CD4-positive, alpha-beta T cell (primary cell): ENCODE data around the gene TCF12. TPM values are rescaled to one million over a fixed set of nuclear protein-coding genes. Genes with fewer than 3 reads are reported as not detected.

Experiments
- ATAC-seq: fragments of 200-7000 bp; cut with Tn5 transposase; one replicate; pipeline ENCODE4 v1.10.0; 2022; ENCODE audit warnings: mild to moderate bottlenecking; ENCODE audit not compliant: poor library complexity
- CTCF ChIA-PET: fragments of 350-600 bp; sonication (Branson Sonifier 250); formaldehyde crosslinking; loops from one replicate; lab custom pipeline; 2021; ENCODE audit warnings: antibody characterized with exemption, inconsistent platforms; lab: Charles Lee
- POLR2A ChIA-PET: fragments of 350-600 bp; sonication (Branson Sonifier 250); formaldehyde crosslinking; loops from one replicate; lab custom pipeline; 2021; ENCODE audit warnings: antibody characterized with exemption, inconsistent platforms; lab: Charles Lee
- DNase-seq, 14 experiments: peaks; one replicate each; pipeline ENCODE4 v3.0.0-alpha.2; 2013 to 2020; ENCODE audit warnings: mixed read lengths in 2 of 14
- H3K27ac ChIP-seq, 2 donors: one replicate each; pipeline versions ENCODE4 v1.5.1 to v1.7.0; 2013; ENCODE audit warnings: low read length in 2 of 2, low read depth in 1 of 2, mild to moderate bottlenecking in 1 of 2
- H3K27me3 ChIP-seq, 2 experiments: 1 replicate in 1 of 2; 2 replicates in 1 of 2; pipeline versions ENCODE4 v1.6.1 to v1.7.0; 2013; ENCODE audit warnings: low read length in 2 of 2, control low read depth in 1 of 2, mild to moderate bottlenecking in 1 of 2, moderate library complexity in 1 of 2; ENCODE audit not compliant: insufficient read depth in 2 of 2, control insufficient read depth in 1 of 2
- H3K36me3 ChIP-seq: one replicate; pipeline ENCODE4 v1.6.1; 2013; ENCODE audit warnings: low read length, control low read depth; ENCODE audit not compliant: insufficient read depth
- H3K4me1 ChIP-seq: one replicate; pipeline ENCODE4 v1.6.1; 2013; ENCODE audit warnings: low read length, control low read depth; ENCODE audit not compliant: insufficient read depth
- H3K4me3 ChIP-seq: one replicate; pipeline ENCODE4 v1.5.1; 2013; ENCODE audit warnings: mild to moderate bottlenecking, low read length, moderate library complexity
- H3K9me3 ChIP-seq, 2 experiments: 1 replicate in 1 of 2; 2 replicates in 1 of 2; pipeline versions ENCODE4 v1.6.1 to v1.7.0; 2013; ENCODE audit warnings: low read length in 2 of 2, mild to moderate bottlenecking in 2 of 2, control low read depth in 1 of 2, moderate library complexity in 1 of 2; ENCODE audit not compliant: control insufficient read depth in 1 of 2, insufficient read depth in 1 of 2
- H3K27ac Mint-ChIP-seq: one replicate; pipeline ENCODE4 v1.8.0; 2020; ENCODE audit warnings: mixed read lengths
- H3K27me3 Mint-ChIP-seq: one replicate; pipeline ENCODE4 v1.8.0; 2021; ENCODE audit warnings: mixed read lengths
- H3K36me3 Mint-ChIP-seq: one replicate; pipeline ENCODE4 v1.8.0; 2021; ENCODE audit warnings: low read depth, mixed read lengths
- H3K4me1 Mint-ChIP-seq: one replicate; pipeline ENCODE4 v1.8.0; 2021; ENCODE audit warnings: low read depth, mixed read lengths
- H3K4me3 Mint-ChIP-seq: one replicate; pipeline ENCODE4 v1.8.0; 2020; ENCODE audit warnings: mild to moderate bottlenecking, mixed read lengths
- H3K9me3 Mint-ChIP-seq: one replicate; pipeline ENCODE4 v1.8.0; 2020; ENCODE audit warnings: mixed read lengths
- CTCF ChIP-seq: fragments of 200-600 bp; IDR thresholded peaks from one replicate; pipeline ENCODE4 v1.8.0; 2022; ENCODE audit warnings: antibody characterized with exemption, mild to moderate bottlenecking
- intact Hi-C, 2 experiments: fragments of 100-400 bp; cut with DNase I in 1 of 2; cut with micrococcal nuclease in 1 of 2; formaldehyde crosslinking; loops; one replicate each; pipeline versions ENCODE4 v1.15.1 to v1.9.0; 2023 to 2025; cut with DNase I, micrococcal nuclease
- total RNA-seq, 174 experiments: library from RNA in 2 of 174; stranded (reverse) in 2 of 174; gene quantifications; one replicate each; pipeline ENCODE4 v1.2.3 and lab custom pipeline; 2021 to 2026

Gene TCF12
- total RNA-seq, 2 experiments from 2014 or later = 54.0 TPM

DNA sequence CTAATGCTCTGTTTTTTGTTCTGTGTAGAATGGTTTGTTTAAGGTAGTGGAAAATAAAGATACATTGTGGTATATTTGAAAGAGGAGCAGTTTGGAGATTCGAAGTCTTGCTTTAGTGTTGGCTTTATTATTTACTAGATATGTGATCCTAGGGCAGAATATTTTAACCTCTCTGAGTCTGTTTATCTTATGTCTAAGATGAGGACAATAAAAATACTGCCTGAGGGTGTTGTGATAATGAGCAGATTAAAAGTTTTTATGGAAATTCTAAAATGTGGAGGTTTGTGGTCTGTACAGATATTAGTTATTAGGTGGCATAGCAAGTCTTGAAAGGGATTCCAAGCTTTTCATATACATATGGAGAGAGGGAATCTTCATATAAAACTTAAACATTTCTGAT, 15.0 kb downstream of the TCF12 start:
- Histone ChIP-seq H3K27ac (no peak overlapping the region), H3K36me3 (peaks cover 7% of the 10 kb centered on the region), H3K27me3 (no peaks in the 10 kb centered on the region), H3K4me3 (no peak overlapping the region), H3K9me3 (no peaks in the 10 kb centered on the region), H3K4me1 (peaks cover 3% of the 10 kb centered on the region)
- POLR2A ChIA-PET = no interaction called here
- Mint-ChIP-seq H3K4me3 (no peak overlapping the region), H3K27me3 (no peaks in the 10 kb centered on the region), H3K9me3 (peaks cover 2% of the 10 kb centered on the region), H3K36me3 (peaks cover 81% of the 10 kb centered on the region), H3K4me1 (peaks cover 95% of the 10 kb centered on the region), H3K27ac (peak overlapping the region; percentile 38)
- DNase-seq (no peak), ATAC-seq (no peak)
- no peak for TF ChIP-seq CTCF
- CTCF ChIA-PET = interaction anchor here (1.4 kb wide), 1 partner anchor 15 kb away, joined by 3 read pairs; the partner anchor contains the start of gene TCF12
- intact Hi-C loops = loop anchor here in 1 of 2 experiments (10.0 kb wide), 1 partner anchor 131 kb away; no protein-coding TSS in a partner anchor

- CTCF ChIA-PET = interaction anchor here (1.4 kb wide), 1 partner anchor 16 kb away, joined by 3 read pairs; the partner anchor contains the start of gene TCF12
- intact Hi-C loops = loop anchor here in 1 of 2 experiments (10.0 kb wide), 1 partner anchor 131 kb away; no protein-coding TSS in a partner anchor
- H3K27ac Mint-ChIP-seq = peak overlapping the region; percentile 38
Measured at GRCh38 chr15:56933811-56934210, 15.4 kb downstream of the TCF12 start.

DNA sequence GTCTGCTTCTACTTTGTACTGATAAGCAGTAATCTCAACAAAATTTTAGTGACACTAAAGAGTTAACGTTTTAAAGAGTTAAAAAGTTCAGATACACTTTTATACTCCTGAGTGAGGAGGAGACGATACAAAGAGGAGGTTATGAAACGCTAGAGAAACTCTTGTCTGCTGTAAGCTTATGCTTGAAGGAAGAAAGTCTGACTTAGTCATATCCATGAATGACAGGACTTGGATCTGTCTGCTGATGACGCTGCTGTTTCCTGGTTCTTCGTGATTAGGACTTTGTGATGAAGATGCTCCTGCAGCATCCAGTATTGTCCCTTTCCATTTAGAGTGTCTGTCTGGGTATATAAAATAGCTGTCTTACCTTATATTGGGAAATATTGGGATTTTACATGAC, 15.8 kb downstream of the TCF12 start:
- peaks cover 7% of the 10 kb centered on the region for H3K36me3 ChIP-seq
- H3K4me1 ChIP-seq = peaks cover 3% of the 10 kb centered on the region
- no peak overlapping the region for H3K4me3 ChIP-seq
- no peaks in the 10 kb centered on the region for H3K27me3 ChIP-seq
- H3K27ac ChIP-seq = no peak overlapping the region
- Mint-ChIP-seq H3K27me3 (no peaks in the 10 kb centered on the region), H3K4me1 (peaks cover 95% of the 10 kb centered on the region), H3K4me3 (peak overlapping the region; percentile 27), H3K9me3 (peaks cover 2% of the 10 kb centered on the region), H3K27ac (no peak overlapping the region), H3K36me3 (peaks cover 81% of the 10 kb centered on the region)
- ATAC-seq (no peak), DNase-seq (no peak)
- POLR2A ChIA-PET = interaction anchor here (3.0 kb wide), 1 partner anchor 16 kb away, joined by 9 read pairs; the partner anchor contains the start of gene TCF12
- CTCF ChIA-PET = interaction anchor here (1.4 kb wide), 1 partner anchor 16 kb away, joined by 3 read pairs; the partner anchor contains the start of gene TCF12
- intact Hi-C loops = loop anchor here in 1 of 2 experiments (10.0 kb wide), 1 partner anchor 131 kb away; no protein-coding TSS in a partner anchor
- H3K9me3 ChIP-seq = no peaks in the 10 kb centered on the region
- no peak for TF ChIP-seq CTCF

More at GRCh38 chr15:56933811-56934210, 15.4 kb downstream of the TCF12 start:
- Mint-ChIP-seq H3K4me3 (no peak overlapping the region), H3K36me3 (peaks cover 80% of the 10 kb centered on the region), H3K9me3 (peaks cover 2% of the 10 kb centered on the region), H3K27me3 (no peaks in the 10 kb centered on the region), H3K4me1 (peaks cover 95% of the 10 kb centered on the region)
- H3K4me1 ChIP-seq = peaks cover 3% of the 10 kb centered on the region
- ATAC-seq = no peak
- TF ChIP-seq CTCF = no peak
- POLR2A ChIA-PET = interaction anchor here (3.0 kb wide), 1 partner anchor 16 kb away, joined by 9 read pairs; the partner anchor contains the start of gene TCF12
- H3K36me3 ChIP-seq = peaks cover 7% of the 10 kb centered on the region
- H3K9me3 ChIP-seq = no peaks in the 10 kb centered on the region
- DNase-seq = no peak
- no peaks in the 10 kb centered on the region for H3K27me3 ChIP-seq
- H3K27ac ChIP-seq = no peak overlapping the region
- H3K4me3 ChIP-seq = no peak overlapping the region
